K562 (cell line): ENCODE measurements around the gene INPP4B.

ENCODE experiments used
- CBX3 ChIP-seq, 2 experiments: IDR thresholded peaks; 1 replicate in 1 of 2; 2 replicates in 1 of 2; pipeline ENCODE4 v1.6.1; 2012; ENCODE audit warnings: inconsistent platforms in 2 of 2, low read length in 2 of 2, borderline replicate concordance in 1 of 2, control low read depth in 1 of 2
- CTCF ChIP-seq, 3 experiments: IDR thresholded peaks in 2 of 3; conservative IDR thresholded peaks in 1 of 3; 2 replicates each; pipeline ENCODE4 v1.5.1; 2011 to 2012; ENCODE audit warnings: low read length in 3 of 3, mild to moderate bottlenecking in 3 of 3, control low read depth in 2 of 3, improper control_type of control experiment in 1 of 3, inconsistent platforms in 1 of 3, low read depth in 1 of 3, mixed read lengths in 1 of 3, moderate library complexity in 1 of 3; ENCODE audit not compliant: insufficient read depth in 2 of 3
- KLF16 ChIP-seq: IDR thresholded peaks from 2 replicates; pipeline ENCODE4 v1.6.1; 2016; ENCODE audit warnings: antibody characterized with exemption
- NFYB ChIP-seq: IDR thresholded peaks from 2 replicates; pipeline ENCODE4 v1.6.1; 2011; ENCODE audit warnings: mild to moderate bottlenecking, moderate library complexity; ENCODE audit not compliant: insufficient read length; ENCODE audit errors: extremely low read depth
- RAD21 ChIP-seq, 2 experiments: fragments of 250-450 bp in 1 of 2; fragments of 450-650 bp in 1 of 2; sonication (Bioruptor Pico) in 1 of 2; formaldehyde crosslinking in 1 of 2; IDR thresholded peaks in 1 of 2; conservative IDR thresholded peaks in 1 of 2; 2 replicates each; pipeline versions ENCODE4 v1.4.0 to v1.8.0; 2020 to 2022; ENCODE audit warnings: mild to moderate bottlenecking in 2 of 2, moderate library complexity in 1 of 2
- TF ChIP-seq, protein P1 (sequence below), 2 experiments: IDR thresholded peaks; 2 replicates each; pipeline ENCODE4 v1.6.1; 2011; ENCODE audit warnings: borderline replicate concordance in 1 of 2, control low read depth in 1 of 2, low read depth in 1 of 2, low read length in 1 of 2, mild to moderate bottlenecking in 1 of 2, mixed read lengths in 1 of 2, moderate library complexity in 1 of 2; ENCODE audit not compliant: insufficient read depth in 1 of 2, insufficient read length in 1 of 2, poor library complexity in 1 of 2, severe bottlenecking in 1 of 2; ENCODE audit errors: extremely low read depth in 1 of 2

DNA sequence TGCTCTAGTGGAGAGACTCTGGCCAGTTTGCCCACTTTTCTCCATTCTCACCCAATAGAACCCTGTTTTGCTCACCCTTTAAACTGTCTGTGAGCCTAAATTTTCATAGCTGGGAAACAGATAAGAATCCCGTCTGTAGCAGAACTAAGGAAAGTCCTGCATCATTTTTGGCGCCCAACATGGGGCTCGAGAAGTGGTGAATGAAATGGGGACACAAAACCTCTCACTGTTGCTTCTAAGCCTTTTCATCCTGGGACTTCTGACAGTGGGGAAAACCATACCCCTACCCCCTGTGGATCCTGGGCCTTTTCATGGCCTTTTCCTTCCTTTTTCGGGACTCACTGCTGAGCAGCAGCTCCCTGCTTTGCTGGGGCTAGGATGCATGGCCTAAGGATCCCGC is 189.9 kb downstream of the INPP4B start:
- no peak for TF ChIP-seq KLF16
- TF ChIP-seq CTCF (IDR thresholded peaks at IDR 0.05 in 2 of 3, conservative IDR thresholded peaks at IDR 0.05 in 1 of 3; ENCODE audit: insufficient read depth in 2 of 3, low read depth in 1 of 3, low read length in 3 of 3): no peak
- TF ChIP-seq, protein P1, sequence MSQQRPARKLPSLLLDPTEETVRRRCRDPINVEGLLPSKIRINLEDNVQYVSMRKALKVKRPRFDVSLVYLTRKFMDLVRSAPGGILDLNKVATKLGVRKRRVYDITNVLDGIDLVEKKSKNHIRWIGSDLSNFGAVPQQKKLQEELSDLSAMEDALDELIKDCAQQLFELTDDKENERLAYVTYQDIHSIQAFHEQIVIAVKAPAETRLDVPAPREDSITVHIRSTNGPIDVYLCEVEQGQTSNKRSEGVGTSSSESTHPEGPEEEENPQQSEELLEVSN (IDR thresholded peaks at IDR 0.05; ENCODE audit: borderline replicate concordance in 1 of 2, extremely low read depth in 1 of 2, insufficient read depth in 1 of 2, insufficient read length in 1 of 2, low read depth in 1 of 2, low read length in 1 of 2, poor library complexity in 1 of 2, severe bottlenecking in 1 of 2): no peak
- no peak for TF ChIP-seq CBX3 (IDR thresholded peaks at IDR 0.05; ENCODE audit: borderline replicate concordance in 1 of 2, low read length in 2 of 2)
- TF ChIP-seq NFYB: no peak
- TF ChIP-seq RAD21 (CRISPR knock-in tag; conservative IDR thresholded peaks at IDR 0.05 in 1 of 2, IDR thresholded peaks at IDR 0.05 in 1 of 2): no peak
